HepG2 (cell line): ENCODE results near the gene INKA2. TPM values are rescaled to one million over a fixed set of nuclear protein-coding genes. Genes with fewer than 3 reads are reported as not detected.

Source experiments
- FOXA3 ChIP-seq: IDR thresholded peaks from 2 replicates; pipeline ENCODE4 v1.6.1; 2016; ENCODE audit warnings: missing genetic modification reagents, missing compliant biosample characterization
- FOXO4 ChIP-seq: sonication (generic); formaldehyde crosslinking; conservative IDR thresholded peaks from 2 replicates; pipeline ENCODE4 v1.8.1; 2023; ENCODE audit warnings: missing genetic modification reagents
- HMGXB4 ChIP-seq, 2 experiments: sonication (generic) in 1 of 2; formaldehyde crosslinking in 1 of 2; IDR thresholded peaks; 2 replicates each; pipeline versions ENCODE4 v1.4.0 to v1.6.1; 2018 to 2020; ENCODE audit warnings: missing genetic modification reagents in 2 of 2, borderline replicate concordance in 1 of 2, low read depth in 1 of 2, mild to moderate bottlenecking in 1 of 2, missing biosample characterization in 1 of 2
- HNF1B ChIP-seq: sonication (generic); formaldehyde crosslinking; IDR thresholded peaks from 2 replicates; pipeline ENCODE4 v1.5.1; 2020; ENCODE audit warnings: mild to moderate bottlenecking, moderate library complexity, missing genetic modification reagents
- KAT8 ChIP-seq: IDR thresholded peaks from 2 replicates; pipeline ENCODE4 v1.6.1; 2016; ENCODE audit warnings: missing genetic modification reagents, missing compliant biosample characterization
- KDM4B ChIP-seq: sonication (generic); formaldehyde crosslinking; IDR thresholded peaks from 2 replicates; pipeline ENCODE4 v1.4.0; 2020; ENCODE audit warnings: missing genetic modification reagents
- MAX ChIP-seq: IDR thresholded peaks from 2 replicates; pipeline ENCODE4 v1.6.1; 2012; ENCODE audit warnings: inconsistent platforms
- PAX8 ChIP-seq: sonication (generic); formaldehyde crosslinking; IDR thresholded peaks from 2 replicates; pipeline ENCODE4 v1.8.0; 2022; ENCODE audit warnings: mild to moderate bottlenecking, missing genetic modification reagents, borderline replicate concordance
- REPIN1 ChIP-seq: sonication (generic); formaldehyde crosslinking; IDR thresholded peaks from 2 replicates; pipeline ENCODE4 v1.8.0; 2022; ENCODE audit warnings: missing genetic modification reagents, low read depth, mild to moderate bottlenecking, borderline replicate concordance
- SALL1 ChIP-seq: sonication (generic); formaldehyde crosslinking; IDR thresholded peaks from 2 replicates; pipeline ENCODE4 v1.8.0; 2022; ENCODE audit warnings: mild to moderate bottlenecking, missing genetic modification reagents
- SAP130 ChIP-seq: IDR thresholded peaks from 2 replicates; pipeline ENCODE4 v1.6.1; 2016; ENCODE audit warnings: low read depth
- SMC3 ChIP-seq: IDR thresholded peaks from 2 replicates; pipeline ENCODE4 v1.6.1; 2011; ENCODE audit warnings: low read length, improper control_type of control experiment
- STAG1 ChIP-seq: sonication (generic); formaldehyde crosslinking; IDR thresholded peaks from 2 replicates; pipeline ENCODE4 v1.4.0; 2020; ENCODE audit warnings: missing genetic modification reagents
- TAF15 ChIP-seq: fragments of 200-400 bp; formaldehyde crosslinking; IDR thresholded peaks from one replicate; pipeline ENCODE4 v1.6.1; 2018; ENCODE audit warnings: mild to moderate bottlenecking, low read depth, low read length; ENCODE audit not compliant: poor library complexity, severe bottlenecking
- TIGD3 ChIP-seq: sonication (generic); formaldehyde crosslinking; IDR thresholded peaks from 2 replicates; pipeline ENCODE4 v1.5.1; 2020; ENCODE audit warnings: mild to moderate bottlenecking, missing genetic modification reagents, borderline replicate concordance
- XRCC5 ChIP-seq: fragments of 200-400 bp; formaldehyde crosslinking; optimal IDR thresholded peaks from 2 replicates; pipeline ENCODE3; 2017; ENCODE audit warnings: mild to moderate bottlenecking, low read length
- ZMAT3 ChIP-seq: sonication (generic); formaldehyde crosslinking; conservative IDR thresholded peaks from 2 replicates; pipeline ENCODE4 v1.7.0; 2021; ENCODE audit warnings: missing genetic modification reagents
- ZMYM4 ChIP-seq: sonication (generic); formaldehyde crosslinking; IDR thresholded peaks from 2 replicates; pipeline ENCODE4 v1.8.1; 2023; ENCODE audit warnings: mild to moderate bottlenecking, missing genetic modification reagents
- ZNF33A ChIP-seq: sonication (generic); formaldehyde crosslinking; IDR thresholded peaks from 2 replicates; pipeline ENCODE4 v1.5.1; 2020; ENCODE audit warnings: missing genetic modification reagents, mild to moderate bottlenecking, moderate library complexity, borderline replicate concordance
- ZNF34 ChIP-seq: sonication (generic); formaldehyde crosslinking; IDR thresholded peaks from 2 replicates; pipeline ENCODE4 v1.4.0; 2020; ENCODE audit warnings: mild to moderate bottlenecking, missing genetic modification reagents, borderline replicate concordance
- ZNF501 ChIP-seq: sonication (generic); formaldehyde crosslinking; IDR thresholded peaks from 2 replicates; pipeline ENCODE4 v1.5.1; 2020; ENCODE audit warnings: mild to moderate bottlenecking, moderate library complexity, missing genetic modification reagents
- ZSCAN21 ChIP-seq: sonication (generic); formaldehyde crosslinking; IDR thresholded peaks from 2 replicates; pipeline ENCODE4 v1.8.0; 2022; ENCODE audit warnings: mild to moderate bottlenecking, missing genetic modification reagents, moderate library complexity, borderline replicate concordance
- polyA plus RNA-seq, 8 experiments: library from polyadenylated mRNA; depleted of rRNA in 3 of 8; stranded (reverse) in 7 of 8; unstranded in 1 of 8; fragments of >200 nt; fragmentation: Illumina TruSeq in 4 of 8; extraction: Trizol in 4 of 8; gene quantifications; 2 replicates each; pipeline versions ENCODE4 v1.2.1 to v1.2.3, GENCODE V29; 2011 to 2016; ENCODE audit warnings: low read depth in 4 of 8, missing spikeins in 1 of 8, mixed read lengths in 1 of 8; ENCODE audit not compliant: insufficient read depth in 1 of 8
- total RNA-seq, 5 experiments: library from RNA; depleted of rRNA; stranded (reverse); fragments of >200 nt; fragmentation: Illumina TruSeq; extraction: Trizol; gene quantifications; 2 replicates each; pipeline ENCODE4 v1.2.3, GENCODE V29; 2016; ENCODE audit warnings: low read depth in 1 of 5

The INKA2 gene
- total and polyA plus RNA-seq, 2 of the 13 experiments (the other 11 are each of a cell fraction or from before 2014, with no cell fraction given): 2.6 to 4.6 TPM

- TF ChIP-seq HMGXB4 (CRISPR knock-in tag; IDR thresholded peaks at IDR 0.05; ENCODE audit: borderline replicate concordance in 1 of 2, low read depth in 1 of 2) (0 out of 4 replicates have a peak, but pooled peaks of 1 of the 2 experiments have one; percentile 33), KDM4B (no peak), HNF1B (CRISPR knock-in tag) (0 out of 2 replicates have a peak, but pooled peaks have one; percentile 13), STAG1 (CRISPR knock-in tag) (peak; percentile 86), ZNF33A (no peak), TIGD3 (no peak), ZMAT3 (CRISPR knock-in tag) (no peak), SMC3 (peak; percentile 98), PAX8 (CRISPR knock-in tag) (no peak), ZSCAN21 (peak; percentile 57; the same call in 1 of the 2 replicates), MAX (0 out of 2 replicates have a peak, but pooled peaks have one; percentile 26), TAF15 (no peak), ZNF34 (CRISPR knock-in tag) (no peak), FOXO4 (CRISPR knock-in tag) (0 out of 2 replicates have a peak, but pooled peaks have one; percentile 46), REPIN1 (CRISPR knock-in tag) (0 out of 2 replicates have a peak, but pooled peaks have one; percentile 45), ZNF501 (CRISPR knock-in tag) (0 out of 2 replicates have a peak, but pooled peaks have one; percentile 32), SAP130 (CRISPR knock-in tag) (peak; percentile 28; the same call in 1 of the 2 replicates), SALL1 (peak; percentile 22; the same call in 1 of the 2 replicates), FOXA3 (CRISPR knock-in tag) (peak; percentile 46; the same call in 1 of the 2 replicates), KAT8 (CRISPR knock-in tag) (0 out of 2 replicates have a peak, but pooled peaks have one; percentile 24), XRCC5 (peak; percentile 82), ZMYM4 (CRISPR knock-in tag) (peak; percentile 41; the same call in 1 of the 2 replicates)
Measured at GRCh38 chr1:111747282-111747734, 8.1 kb upstream of the INKA2 start (continued).
